A204.1 (cell line): ENCODE results near the gene GALNS.

Experiments used
- FAIRE-seq: peaks from 2 replicates; lab custom pipeline; 2012; peaks lifted over from hg19 to GRCh38; lab: Jason Lieb, UNC

GALNS gene

GRCh38 chr16:88769617-88770460, 86.9 kb downstream of the GALNS start:
- no peak for FAIRE-seq

- FAIRE-seq: no peak
Observed at GRCh38 chr16:88768071-88768783, 88.5 kb downstream of the GALNS start.

GRCh38 chr16:88767546-88768070, 89.1 kb downstream of the GALNS start:
- no peak for FAIRE-seq

GRCh38 chr16:88766975-88767374, 89.8 kb downstream of the GALNS start:
- no peak for FAIRE-seq

DNA sequence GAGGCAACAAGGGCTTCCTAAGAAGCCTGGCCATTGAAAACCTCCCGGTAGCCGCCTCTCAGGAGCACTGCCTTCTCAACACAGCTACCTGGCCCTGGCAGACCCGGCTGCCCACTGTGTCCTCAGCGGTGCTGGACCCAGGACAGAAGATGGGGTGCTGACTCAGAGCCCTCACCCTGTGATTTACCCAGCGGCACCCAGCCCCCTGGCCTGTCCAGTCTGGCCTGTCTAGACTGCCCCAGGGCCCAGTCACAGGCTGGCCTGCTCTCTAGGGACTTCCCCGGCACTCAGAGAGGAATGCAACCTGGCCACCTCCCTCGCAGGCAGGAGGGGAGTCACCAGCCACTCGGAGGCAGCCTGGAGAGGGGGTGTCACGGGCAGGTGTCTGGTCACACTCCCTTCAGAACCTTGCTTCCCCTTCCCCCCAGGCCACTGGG, 91.8 kb downstream of the GALNS start:
- FAIRE-seq: no peak

GRCh38 chr16:88764080-88764479, 92.7 kb downstream of the GALNS start:
- no peak for FAIRE-seq
